OCI-LY3 (cell line): ENCODE results near the gene GAPDH.
"Not testable (repeated sequence)": the region's sequence is repeated elsewhere in the genome, so short reads cannot be mapped to it uniquely, and the experiment has no call there.

Experiments
- CTCF ChIP-seq: fragments of 200-600, 300-600 bp; sonication (generic); IDR thresholded peaks from 2 replicates; pipeline ENCODE4 v1.5.1; 2014; ENCODE audit warnings: antibody characterized with exemption, low read length, low read depth
- EZH2phosphoT487 ChIP-seq: fragments of 200-600 bp; shearing (Covaris generic); IDR thresholded peaks from 2 replicates; pipeline ENCODE4 v1.6.1; 2018; ENCODE audit warnings: antibody characterized with exemption, mixed run types, low read depth

GRCh38 chr12:6497291-6497690, 37.0 kb upstream of the GAPDH start:
- not testable (repeated sequence) for TF ChIP-seq CTCF, EZH2phosphoT487
